ENCODE data around the gene SCAF4.

DNA sequence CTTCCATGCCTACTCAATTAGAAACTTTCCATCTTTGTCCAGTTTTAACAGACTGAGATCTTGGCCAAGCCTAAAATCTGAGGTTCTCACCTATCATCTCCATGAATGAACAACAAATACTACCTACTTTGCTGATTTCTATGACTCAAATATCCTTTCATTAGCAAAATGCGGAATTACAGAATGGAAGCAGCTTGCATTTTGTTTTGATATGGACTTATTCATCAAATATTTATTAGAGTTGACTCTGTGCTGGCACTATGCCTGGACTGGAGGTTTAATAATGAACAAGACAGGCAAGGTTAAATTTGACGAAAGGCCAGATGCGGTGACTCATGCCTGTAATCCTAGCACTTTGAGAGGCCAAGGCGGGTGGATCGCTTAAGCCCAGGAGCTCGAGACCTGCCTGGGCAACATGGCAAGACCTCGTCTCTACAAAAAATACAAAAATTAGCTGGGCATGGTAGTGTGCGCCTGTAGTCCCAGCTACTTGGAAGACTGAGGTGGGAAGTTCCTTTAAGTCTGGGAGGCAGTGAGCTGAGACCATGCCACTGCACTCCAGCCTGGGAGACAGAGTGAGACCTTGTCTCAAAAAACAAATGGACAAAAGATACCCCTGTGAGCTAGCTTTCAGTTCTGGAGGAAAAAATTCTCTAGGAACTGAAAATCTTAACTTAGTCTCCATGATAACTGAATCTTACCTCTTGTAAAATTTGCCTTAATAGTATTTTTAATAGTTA lies 101.8 kb downstream of the SCAF4 start:
- TF ChIP-seq, protein P1, sequence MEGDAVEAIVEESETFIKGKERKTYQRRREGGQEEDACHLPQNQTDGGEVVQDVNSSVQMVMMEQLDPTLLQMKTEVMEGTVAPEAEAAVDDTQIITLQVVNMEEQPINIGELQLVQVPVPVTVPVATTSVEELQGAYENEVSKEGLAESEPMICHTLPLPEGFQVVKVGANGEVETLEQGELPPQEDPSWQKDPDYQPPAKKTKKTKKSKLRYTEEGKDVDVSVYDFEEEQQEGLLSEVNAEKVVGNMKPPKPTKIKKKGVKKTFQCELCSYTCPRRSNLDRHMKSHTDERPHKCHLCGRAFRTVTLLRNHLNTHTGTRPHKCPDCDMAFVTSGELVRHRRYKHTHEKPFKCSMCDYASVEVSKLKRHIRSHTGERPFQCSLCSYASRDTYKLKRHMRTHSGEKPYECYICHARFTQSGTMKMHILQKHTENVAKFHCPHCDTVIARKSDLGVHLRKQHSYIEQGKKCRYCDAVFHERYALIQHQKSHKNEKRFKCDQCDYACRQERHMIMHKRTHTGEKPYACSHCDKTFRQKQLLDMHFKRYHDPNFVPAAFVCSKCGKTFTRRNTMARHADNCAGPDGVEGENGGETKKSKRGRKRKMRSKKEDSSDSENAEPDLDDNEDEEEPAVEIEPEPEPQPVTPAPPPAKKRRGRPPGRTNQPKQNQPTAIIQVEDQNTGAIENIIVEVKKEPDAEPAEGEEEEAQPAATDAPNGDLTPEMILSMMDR (IDR thresholded peaks at IDR 0.05): no peak
- no peak for TF ChIP-seq POLR2A (IDR thresholded peaks at IDR 0.05)

Data from right lobe of liver (tissue), 4 donors.